KOPT-K1 (cell line): ENCODE measurements around the gene C1orf185.
"Not testable (repeated sequence)": the region's sequence is repeated elsewhere in the genome, so short reads cannot be mapped to it uniquely, and the experiment has no call there.

Source experiments
- H3K27ac ChIP-seq: fragments of 200-600 bp; sonication (generic); 2 replicates; pipeline ENCODE4 v1.5.1; 2016; ENCODE audit warnings: antibody characterized with exemption, mild to moderate bottlenecking, low read depth, low read length; ENCODE audit not compliant: poor library complexity, severe bottlenecking
- H3K36me3 ChIP-seq: fragments of 200-600 bp; sonication (generic); 2 replicates; pipeline ENCODE4 v1.5.1; 2017; ENCODE audit warnings: antibody characterized with exemption, mild to moderate bottlenecking, low read length, moderate library complexity; ENCODE audit not compliant: insufficient read depth
- H3K9me3 ChIP-seq: fragments of 200-600 bp; sonication (generic); 2 replicates; pipeline ENCODE4 v1.5.1; 2017; ENCODE audit warnings: antibody characterized with exemption, low read length, mild to moderate bottlenecking; ENCODE audit not compliant: insufficient read depth, poor library complexity, severe bottlenecking

C1orf185 gene

DNA sequence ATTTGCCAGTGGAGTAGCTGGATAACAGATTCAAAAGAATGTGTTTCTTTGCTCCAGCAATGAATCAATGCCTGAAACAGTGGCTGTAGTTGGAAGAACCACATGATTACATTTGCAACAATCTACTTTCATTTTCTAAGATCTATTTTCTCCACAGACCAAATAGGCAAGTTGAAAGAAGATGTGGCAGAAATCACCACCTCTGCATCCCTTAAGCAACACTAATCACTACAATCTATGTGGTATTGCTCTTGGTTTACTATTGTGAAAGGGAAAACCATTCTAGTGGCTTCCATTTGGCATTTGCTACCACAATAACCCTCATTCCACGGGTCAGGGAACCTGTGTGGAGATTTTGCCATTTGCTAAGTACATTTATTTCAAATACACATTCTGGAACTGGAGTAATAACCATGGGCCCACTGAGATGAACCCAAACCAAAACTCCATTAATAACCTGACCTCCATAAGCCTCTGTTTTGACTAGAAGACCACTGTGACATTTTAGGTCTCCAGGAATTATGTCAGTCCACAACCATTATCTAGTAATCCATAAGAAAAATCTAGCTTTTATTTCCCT lies 66.3 kb downstream of the C1orf185 start:
- no peak overlapping the region for H3K27ac ChIP-seq
- no peaks in the 10 kb centered on the region for H3K9me3 ChIP-seq
- no peaks in the 10 kb centered on the region for H3K36me3 ChIP-seq

DNA sequence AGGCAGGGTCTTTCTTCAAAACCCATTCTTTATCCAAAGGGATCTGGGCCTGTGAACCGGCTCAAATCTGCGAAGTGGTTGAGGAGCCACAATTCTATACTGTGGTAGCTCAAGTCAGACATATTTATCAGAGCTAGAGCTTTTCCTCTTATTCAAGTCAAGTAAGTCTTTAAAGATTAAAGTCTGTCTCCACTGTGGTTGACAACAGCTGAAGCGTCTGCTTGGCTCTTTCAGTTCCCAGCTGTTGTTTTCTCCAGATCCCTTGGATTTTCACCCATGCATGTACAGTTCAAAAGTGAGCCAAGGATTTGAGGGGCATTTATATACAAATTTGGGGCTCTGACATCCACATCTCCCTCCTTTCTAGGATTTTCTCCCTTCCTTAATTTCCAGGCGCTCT lies 66.9 kb downstream of the C1orf185 start:
- Histone ChIP-seq H3K36me3 (no peaks in the 10 kb centered on the region), H3K9me3 (no peaks in the 10 kb centered on the region)

DNA sequence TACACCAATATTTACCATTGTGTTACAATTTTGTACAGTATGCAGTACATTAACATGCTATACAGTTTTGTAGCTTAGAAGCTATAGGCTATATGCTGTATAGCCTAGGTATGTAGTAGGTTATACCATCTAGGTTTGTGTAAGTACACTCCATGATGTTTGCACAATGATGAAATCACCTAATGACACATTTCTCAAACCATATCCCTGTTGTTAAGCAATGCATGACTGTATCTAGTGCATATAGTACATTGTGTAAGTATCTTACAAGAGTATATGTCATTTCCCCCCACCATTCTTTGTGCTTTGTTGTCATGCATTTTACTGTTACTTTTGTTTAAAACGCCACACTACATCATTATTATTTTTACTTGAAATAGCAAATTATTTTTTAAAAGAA lies 68.3 kb downstream of the C1orf185 start:
- H3K36me3 ChIP-seq: no peaks in the 10 kb centered on the region
- H3K9me3 ChIP-seq: no peaks in the 10 kb centered on the region
- no peak overlapping the region for H3K27ac ChIP-seq

More for the DNA sequence above, 66.9 kb downstream of the C1orf185 start:
- H3K27ac ChIP-seq: no peak overlapping the region

DNA sequence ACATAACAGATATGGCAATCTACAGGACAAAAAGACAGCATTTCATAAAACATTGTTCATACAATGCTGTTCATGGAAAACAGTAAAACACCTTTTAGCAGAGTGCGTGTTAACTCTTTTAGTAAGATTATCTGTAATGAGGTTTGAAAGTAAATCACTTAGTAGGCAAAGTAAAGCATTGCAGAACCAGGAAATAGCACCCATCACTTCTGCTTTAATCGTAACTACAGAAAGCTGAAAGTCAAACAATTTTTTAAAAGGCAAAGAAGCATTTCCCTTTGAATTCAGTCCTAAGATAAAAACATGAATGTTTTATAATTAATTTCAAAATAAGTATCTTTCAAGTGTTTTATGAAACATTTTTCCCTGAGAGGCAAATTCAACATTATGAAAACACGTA lies 70.8 kb downstream of the C1orf185 start:
- no peak overlapping the region for H3K27ac ChIP-seq
- no peaks in the 10 kb centered on the region for H3K9me3 ChIP-seq
- H3K36me3 ChIP-seq: no peaks in the 10 kb centered on the region

DNA sequence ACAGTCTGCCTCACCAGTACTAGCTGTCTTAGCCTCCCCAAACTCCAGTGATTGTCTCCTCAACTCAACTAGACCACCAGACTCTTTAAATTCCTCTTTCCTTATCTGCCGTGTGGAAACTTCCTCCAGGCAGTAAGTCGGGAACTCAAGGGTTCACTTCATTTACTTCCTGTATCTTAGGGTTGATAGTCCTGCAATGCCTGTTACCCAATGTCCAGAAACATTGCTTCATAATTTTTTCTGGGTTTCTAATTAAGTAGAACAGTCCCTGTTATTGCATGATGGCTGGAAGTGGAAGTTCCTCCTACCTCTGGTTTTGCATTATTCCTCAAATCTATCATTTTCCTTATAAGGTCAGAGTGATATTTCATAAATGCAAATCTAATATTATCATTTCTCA lies 73.2 kb downstream of the C1orf185 start:
- no peak overlapping the region for H3K27ac ChIP-seq
- H3K9me3 ChIP-seq: no peaks in the 10 kb centered on the region
- H3K36me3 ChIP-seq: no peaks in the 10 kb centered on the region

DNA sequence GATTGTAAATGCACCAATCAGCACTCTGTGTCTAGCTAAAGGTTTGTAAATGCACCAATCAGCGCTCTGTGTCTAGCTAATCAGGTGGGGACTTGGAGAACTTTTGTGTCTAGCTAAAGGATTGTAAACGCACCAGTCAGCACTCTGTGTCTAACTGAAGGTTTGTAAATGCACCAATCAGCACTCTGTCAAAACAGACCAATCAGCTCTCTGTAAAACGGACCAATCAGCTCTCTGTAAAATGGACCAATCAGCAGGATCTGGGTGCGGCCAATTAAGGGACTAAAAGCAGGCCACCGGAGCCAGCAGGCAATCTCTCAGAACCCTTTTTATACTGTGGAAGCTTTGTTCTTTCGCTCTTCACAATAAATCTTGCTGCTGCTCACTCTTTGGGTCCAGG lies 76.0 kb downstream of the C1orf185 start:
- H3K27ac ChIP-seq, H3K9me3 ChIP-seq, H3K36me3 ChIP-seq: not testable (repeated sequence)

DNA sequence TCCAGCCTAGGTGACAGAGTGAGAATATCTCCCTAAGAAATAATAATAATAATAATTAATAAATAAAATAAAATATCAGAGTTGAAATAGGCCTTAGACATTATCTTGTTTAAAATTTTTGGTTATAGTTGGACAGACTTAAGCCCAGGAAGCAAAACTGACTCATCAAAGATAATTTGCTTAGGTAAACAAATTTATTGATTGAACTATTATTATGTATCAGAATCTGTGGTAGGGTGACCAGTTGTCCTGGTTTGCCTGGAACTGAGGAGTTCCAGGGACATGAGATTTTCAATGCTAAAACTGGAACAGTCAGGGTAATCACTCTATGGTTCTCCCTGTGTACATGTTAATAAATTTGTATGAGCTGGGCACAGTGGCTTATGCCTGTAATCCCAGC lies 86.2 kb downstream of the C1orf185 start:
- Histone ChIP-seq H3K36me3 (no peaks in the 10 kb centered on the region), H3K27ac (no peak overlapping the region), H3K9me3 (no peaks in the 10 kb centered on the region)

DNA sequence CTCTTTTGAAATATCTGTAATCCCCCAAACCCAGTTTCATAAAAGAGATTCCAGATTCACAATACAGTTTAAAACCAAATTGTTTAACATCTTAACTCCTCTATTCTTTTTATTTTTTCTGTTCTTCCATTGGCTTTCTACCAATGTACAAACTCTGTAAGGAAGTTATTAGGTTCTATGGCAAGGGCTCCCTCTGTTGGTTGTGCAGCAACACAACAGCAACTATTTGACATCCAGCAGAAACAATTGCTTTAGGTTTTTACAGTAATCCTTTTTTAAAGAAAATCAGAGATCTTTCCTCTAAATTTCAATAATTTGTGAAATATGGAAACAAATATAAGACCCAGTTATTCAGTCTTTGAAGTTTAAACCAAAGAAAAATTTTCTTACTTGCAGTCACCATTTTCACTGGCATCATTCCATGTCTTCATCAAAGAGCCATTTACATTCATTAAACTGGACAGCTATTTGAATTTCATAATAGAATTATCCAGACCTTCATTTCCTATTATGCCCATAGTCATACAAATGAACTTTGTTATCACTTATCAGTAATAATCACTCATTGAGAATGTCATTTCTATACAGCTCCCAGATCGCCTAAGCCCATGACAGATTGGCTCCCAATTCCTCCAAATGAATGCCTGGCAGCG lies 87.5 kb downstream of the C1orf185 start:
- Histone ChIP-seq H3K27ac (no peak overlapping the region), H3K9me3 (no peaks in the 10 kb centered on the region), H3K36me3 (no peaks in the 10 kb centered on the region)

DNA sequence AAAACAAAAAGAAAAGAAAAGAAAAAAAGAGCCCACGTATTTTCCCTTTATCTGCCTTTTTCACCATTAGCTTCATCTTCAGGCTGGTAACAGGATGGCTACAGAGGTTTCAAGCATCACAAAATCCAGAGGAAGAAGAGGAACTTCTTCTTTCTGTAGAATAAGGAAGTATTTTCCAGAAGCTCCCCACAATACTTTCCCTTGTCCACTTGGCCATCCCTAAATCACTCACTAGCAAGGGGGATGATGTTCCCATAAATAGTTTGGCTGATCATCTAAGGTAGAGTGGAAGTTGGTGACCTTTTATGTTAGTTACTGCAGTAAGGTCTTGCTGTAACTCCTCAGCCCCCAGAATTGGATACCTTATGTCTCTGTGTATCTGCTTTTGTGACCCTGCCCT lies 88.9 kb downstream of the C1orf185 start:
- Histone ChIP-seq H3K9me3 (no peaks in the 10 kb centered on the region), H3K27ac (no peak overlapping the region), H3K36me3 (no peaks in the 10 kb centered on the region)

DNA sequence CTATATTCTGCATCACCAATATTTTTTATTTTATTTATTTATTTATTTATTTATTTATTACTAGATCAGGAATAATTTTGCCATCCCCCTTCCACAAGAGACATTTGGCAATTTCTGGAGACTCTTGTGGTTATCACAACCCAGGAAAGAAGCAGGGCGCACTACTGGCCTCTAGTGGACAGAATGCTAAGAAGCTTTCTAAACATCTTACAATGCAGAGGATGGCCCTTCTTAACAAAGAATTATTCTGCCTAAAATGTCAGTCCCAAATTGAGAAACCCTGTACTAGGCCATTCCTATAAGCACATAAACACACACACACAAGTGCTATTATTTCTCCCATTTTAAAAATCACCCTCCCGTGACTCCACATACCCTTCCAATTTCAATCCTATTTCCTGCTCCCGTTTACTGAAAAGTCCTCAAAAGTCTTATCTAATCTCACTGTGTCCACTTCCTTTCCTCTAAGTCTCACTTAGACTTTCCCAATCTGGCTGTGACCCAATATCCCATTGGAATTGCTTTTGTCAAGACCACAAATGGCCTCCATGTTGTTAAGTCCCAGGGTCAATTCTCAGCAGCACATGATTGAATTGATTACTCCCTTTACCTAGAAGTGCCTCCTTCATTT lies 90.3 kb downstream of the C1orf185 start:
- Histone ChIP-seq H3K9me3 (no peaks in the 10 kb centered on the region), H3K27ac (no peak overlapping the region), H3K36me3 (no peaks in the 10 kb centered on the region)

DNA sequence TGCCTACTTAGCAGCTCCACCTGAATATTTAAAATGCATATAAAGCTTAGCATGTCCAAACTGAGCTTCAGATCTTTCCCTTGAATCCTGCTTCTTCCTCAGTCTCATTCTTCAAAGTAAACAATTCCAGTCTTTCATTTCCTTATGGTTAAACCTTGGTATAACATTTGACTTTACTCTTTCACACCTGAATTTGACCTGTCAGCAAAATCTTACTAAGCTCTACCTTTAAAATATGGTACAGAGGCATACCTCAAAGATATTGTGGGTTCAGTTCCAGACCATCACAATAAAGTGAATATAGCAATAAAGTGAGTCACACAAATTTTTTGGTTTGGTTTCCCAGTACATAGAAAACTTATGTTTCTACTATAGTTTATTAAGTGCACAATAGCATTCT lies 91.5 kb downstream of the C1orf185 start:
- H3K9me3 ChIP-seq: no peaks in the 10 kb centered on the region
- no peaks in the 10 kb centered on the region for H3K36me3 ChIP-seq

More for the DNA sequence above, 91.5 kb downstream of the C1orf185 start:
- no peak overlapping the region for H3K27ac ChIP-seq
